Thoracic aorta (tissue), 2 donors: Measurements from ENCODE around the gene PIMREG. TPM values are rescaled to one million over a fixed set of nuclear protein-coding genes. Genes with fewer than 3 reads are reported as not detected.

Experiments
- ATAC-seq: fragments of 150-250 bp; one replicate; pipeline ENCODE4 v1.8.0; 2017; ENCODE audit warnings: low read depth; ENCODE audit not compliant: insufficient number of reproducible peaks, low FRiP score
- DNase-seq: peaks from one replicate; pipeline ENCODE4 v3.0.0-alpha.2; 2020; ENCODE audit warnings: low spot score
- H3K27ac ChIP-seq, 2 donors: fragments of 200-600 bp; sonication (generic); 1 replicate in 1 of 2; 2 replicates in 1 of 2; pipeline ENCODE4 v1.5.1; 2016; ENCODE audit warnings: mild to moderate bottlenecking in 2 of 2, moderate library complexity in 2 of 2
- H3K27me3 ChIP-seq: fragments of 200-600 bp; sonication (generic); replicated peaks from 2 replicates; pipeline ENCODE4 v1.6.0; 2016; ENCODE audit warnings: mild to moderate bottlenecking; ENCODE audit not compliant: insufficient read depth
- H3K36me3 ChIP-seq: fragments of 200-600 bp; sonication (generic); one replicate; pipeline ENCODE4 v1.5.1; 2016
- H3K4me1 ChIP-seq, 2 donors: fragments of 200-600 bp; sonication (generic); 1 replicate in 1 of 2; 2 replicates in 1 of 2; pipeline versions ENCODE4 v1.5.1 to v1.6.0; 2016; ENCODE audit warnings: low read depth in 2 of 2, mild to moderate bottlenecking in 1 of 2; ENCODE audit not compliant: control insufficient read depth in 1 of 2
- H3K4me3 ChIP-seq: fragments of 200-600 bp; sonication (generic); 2 replicates; pipeline ENCODE4 v1.5.1; 2016; ENCODE audit warnings: mild to moderate bottlenecking
- H3K9me3 ChIP-seq: fragments of 200-600 bp; sonication (generic); 2 replicates; pipeline ENCODE4 v1.5.1; 2016
- total RNA-seq, 2 donors: library from RNA; depleted of rRNA; stranded (reverse); fragments of >200 nt; gene quantifications; one replicate each; pipeline versions ENCODE4 v1.1.0 to v1.2.3, GENCODE V29; 2016
- TF ChIP-seq, protein P1 (sequence below): fragments of 200-600 bp; sonication (generic); IDR thresholded peaks from one replicate; pipeline ENCODE4 v1.5.1; 2019; ENCODE audit warnings: antibody characterized with exemption

The PIMREG gene
- total RNA-seq, 2 donors from 2014 or later, result not detected

DNA sequence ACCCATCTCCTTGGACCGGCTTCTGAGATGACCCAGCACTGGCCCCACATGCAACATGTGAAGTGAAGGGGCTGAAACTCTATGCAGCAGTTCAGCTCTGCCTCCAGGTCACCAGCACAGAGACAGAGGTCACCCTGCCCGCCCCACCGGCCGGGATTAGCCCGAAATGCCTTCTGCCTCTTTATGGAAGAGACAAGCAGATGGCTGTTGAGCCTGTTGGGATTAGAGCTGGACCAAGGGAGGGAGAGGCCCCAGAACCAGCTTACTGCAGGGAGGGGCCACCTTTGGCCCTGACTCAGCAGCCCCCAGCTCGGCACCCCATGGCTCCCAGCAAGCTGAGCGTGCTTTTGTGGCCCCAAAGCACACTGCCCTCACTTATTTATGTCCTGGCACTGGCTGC is 15.0 kb upstream of the PIMREG start:
- no peaks in the 10 kb centered on the region for H3K27me3 ChIP-seq

DNA sequence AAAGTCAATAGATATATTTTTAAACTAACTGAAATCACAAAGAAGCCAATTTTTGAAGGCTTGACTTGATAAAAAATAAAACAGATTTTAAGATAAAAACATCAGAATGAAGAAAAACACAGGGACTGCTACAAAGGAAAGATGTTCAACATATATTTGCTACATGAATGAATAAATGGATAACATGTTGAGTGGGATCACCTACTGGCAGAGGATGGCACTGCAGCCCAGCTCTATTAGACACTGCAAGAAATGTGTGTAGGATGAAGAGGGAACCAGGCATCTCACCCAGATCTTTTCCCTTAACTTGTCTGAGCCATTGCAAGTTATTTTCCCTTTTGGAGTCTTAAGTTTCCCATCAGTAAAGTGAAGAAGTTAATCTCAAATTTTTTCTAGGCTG is 13.5 kb upstream of the PIMREG start:
- ATAC-seq, result no peak
- H3K4me3 ChIP-seq, result no peak overlapping the region

More for the DNA sequence above, 15.0 kb upstream of the PIMREG start:
- Histone ChIP-seq H3K36me3 (no peaks in the 10 kb centered on the region), H3K9me3 (peaks cover 3% of the 10 kb centered on the region), H3K4me1 (no peaks in the 10 kb centered on the region), H3K27ac (no peak overlapping the region), H3K4me3 (no peak overlapping the region)
- ATAC-seq, result no peak
- TF ChIP-seq, protein P1, sequence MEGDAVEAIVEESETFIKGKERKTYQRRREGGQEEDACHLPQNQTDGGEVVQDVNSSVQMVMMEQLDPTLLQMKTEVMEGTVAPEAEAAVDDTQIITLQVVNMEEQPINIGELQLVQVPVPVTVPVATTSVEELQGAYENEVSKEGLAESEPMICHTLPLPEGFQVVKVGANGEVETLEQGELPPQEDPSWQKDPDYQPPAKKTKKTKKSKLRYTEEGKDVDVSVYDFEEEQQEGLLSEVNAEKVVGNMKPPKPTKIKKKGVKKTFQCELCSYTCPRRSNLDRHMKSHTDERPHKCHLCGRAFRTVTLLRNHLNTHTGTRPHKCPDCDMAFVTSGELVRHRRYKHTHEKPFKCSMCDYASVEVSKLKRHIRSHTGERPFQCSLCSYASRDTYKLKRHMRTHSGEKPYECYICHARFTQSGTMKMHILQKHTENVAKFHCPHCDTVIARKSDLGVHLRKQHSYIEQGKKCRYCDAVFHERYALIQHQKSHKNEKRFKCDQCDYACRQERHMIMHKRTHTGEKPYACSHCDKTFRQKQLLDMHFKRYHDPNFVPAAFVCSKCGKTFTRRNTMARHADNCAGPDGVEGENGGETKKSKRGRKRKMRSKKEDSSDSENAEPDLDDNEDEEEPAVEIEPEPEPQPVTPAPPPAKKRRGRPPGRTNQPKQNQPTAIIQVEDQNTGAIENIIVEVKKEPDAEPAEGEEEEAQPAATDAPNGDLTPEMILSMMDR, result no peak
- no peak for DNase-seq

DNA sequence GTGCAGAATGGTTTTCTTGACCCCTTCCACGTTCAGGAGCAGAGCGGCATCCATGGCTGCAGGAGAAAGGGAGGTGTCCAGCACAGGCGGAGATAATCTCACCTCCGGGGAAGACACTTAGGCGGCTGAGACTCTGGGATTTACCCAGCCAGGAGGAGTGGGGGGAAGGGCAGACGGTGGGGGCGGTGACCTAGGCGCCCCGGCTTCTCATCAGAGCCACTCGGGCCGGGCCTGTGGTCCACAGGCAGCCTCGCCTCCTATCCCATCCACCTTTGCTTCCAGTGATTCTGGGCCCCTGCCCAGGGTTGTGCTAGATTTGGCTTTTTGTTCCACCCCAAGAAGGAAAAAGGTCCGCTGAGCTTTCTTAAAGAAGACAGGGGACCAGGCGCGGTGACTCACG is 9.2 kb upstream of the PIMREG start, which contains the start of gene AIPL1:
TSS of gene AIPL1 (minus strand) at position 71 of the 400 bp plus-strand sequence. CDS start at position 54, 17 bp downstream.
- ATAC-seq, result no peak
- H3K27ac ChIP-seq, result no peak within 1 kb of the TSS
- H3K4me1 ChIP-seq, result no peaks in the 10 kb centered on the region
- H3K9me3 ChIP-seq, result peaks cover 3% of the 10 kb centered on the region
- no peak within 1 kb of the TSS for H3K4me3 ChIP-seq
- no peak for DNase-seq
- TF ChIP-seq, protein P1, result no peak
- H3K36me3 ChIP-seq, result no peaks in the 10 kb centered on the region
- no peaks in the 10 kb centered on the region for H3K27me3 ChIP-seq

More for the DNA sequence above, 13.5 kb upstream of the PIMREG start:
- DNase-seq, result no peak
- Histone ChIP-seq H3K27me3 (no peaks in the 10 kb centered on the region), H3K9me3 (peaks cover 3% of the 10 kb centered on the region), H3K4me1 (no peaks in the 10 kb centered on the region), H3K36me3 (no peaks in the 10 kb centered on the region), H3K27ac (no peak overlapping the region)
- TF ChIP-seq, protein P1, result no peak

DNA sequence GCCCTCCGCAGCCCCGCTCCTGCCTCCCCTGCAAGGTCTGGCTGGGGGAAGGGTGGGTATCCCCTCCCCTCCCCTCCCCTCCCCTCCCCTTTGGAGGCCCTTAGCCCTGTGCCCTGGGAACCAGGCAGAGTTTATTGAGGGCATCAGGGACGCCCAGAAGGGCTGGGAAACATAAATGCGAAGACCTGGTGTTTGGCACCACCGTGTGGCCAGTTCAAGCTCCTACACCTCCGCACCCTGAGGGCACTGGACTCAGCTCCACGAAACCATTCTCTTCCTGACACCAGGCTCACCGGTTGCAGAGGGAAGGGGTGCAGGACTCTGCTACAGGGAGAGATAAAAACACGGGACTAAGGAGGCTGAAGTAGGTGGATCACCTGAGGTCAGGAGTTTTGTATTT is 8.3 kb upstream of the PIMREG start:
- Histone ChIP-seq H3K4me1 (no peaks in the 10 kb centered on the region), H3K36me3 (no peaks in the 10 kb centered on the region), H3K27me3 (no peaks in the 10 kb centered on the region), H3K9me3 (peaks cover under 1% of the 10 kb centered on the region), H3K27ac (no peak overlapping the region), H3K4me3 (no peak overlapping the region)
- TF ChIP-seq, protein P1, result peak; percentile 82
- no peak for DNase-seq
- ATAC-seq, result no peak

DNA sequence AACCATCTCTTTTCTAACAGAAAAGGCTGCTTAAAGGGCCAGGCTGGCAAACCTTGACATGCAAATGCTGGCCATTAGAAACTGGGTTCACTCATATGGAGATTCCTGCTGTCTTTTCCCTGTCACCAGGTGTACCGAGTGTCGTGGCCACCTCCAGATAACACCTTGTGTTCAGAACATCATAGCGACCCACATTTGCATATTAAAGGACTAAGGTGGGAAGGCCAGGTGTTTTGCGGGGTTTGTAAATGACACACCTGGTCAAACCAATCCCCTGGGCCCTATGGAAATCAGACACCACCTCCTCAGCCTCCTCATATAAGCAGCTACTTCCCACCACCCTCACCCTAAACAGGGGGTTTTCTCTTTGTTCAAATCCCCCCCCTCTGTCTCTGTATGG is 6.8 kb upstream of the PIMREG start:
- DNase-seq (no peak), ATAC-seq (no peak)
- TF ChIP-seq, protein P1, result no peak
- no peaks in the 10 kb centered on the region for H3K4me1 ChIP-seq
- H3K27me3 ChIP-seq, result no peaks in the 10 kb centered on the region
- no peak overlapping the region for H3K27ac ChIP-seq
- H3K36me3 ChIP-seq, result no peaks in the 10 kb centered on the region
- H3K9me3 ChIP-seq, result no peaks in the 10 kb centered on the region
- H3K4me3 ChIP-seq, result no peak overlapping the region
